ENCODE results near the gene PIP4K2A. TPM values are rescaled to one million over a fixed set of nuclear protein-coding genes. Genes with fewer than 3 reads are reported as not detected.

The PIP4K2A gene
- total and polyA plus RNA-seq, 2 of the 8 experiments (the other 6 are each of a cell fraction or from before 2014, with no cell fraction given), result 19.0 to 60.9 TPM

DNA sequence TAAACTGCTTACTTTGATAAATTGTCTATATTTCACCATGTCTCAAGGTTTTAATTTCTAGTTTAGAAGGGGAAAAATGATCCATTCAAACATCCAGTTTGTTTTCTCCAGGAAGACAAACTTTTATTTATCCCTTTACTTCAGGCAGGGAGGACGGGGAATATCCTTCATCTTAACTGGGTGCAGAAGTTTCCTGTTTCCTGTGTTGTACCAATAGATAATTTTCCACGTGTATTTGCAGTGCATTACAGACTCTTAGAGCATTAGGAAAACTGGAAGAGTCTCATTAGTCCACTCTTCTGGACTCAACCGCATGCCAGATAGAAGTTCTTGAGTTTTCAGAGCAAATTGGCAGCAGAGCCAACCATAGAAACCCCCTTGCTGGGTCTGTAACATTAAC is 39.4 kb upstream of the PIP4K2A start:
- Histone ChIP-seq H3K4ac (replicated peaks; ENCODE audit: insufficient read length, low read depth, low read length) (no peak overlapping the region), H3K4me2 (ENCODE audit: insufficient read depth in 1 of 2, low read depth in 2 of 2, low read length in 2 of 2) (no peak overlapping the region), H4K91ac (replicated peaks; ENCODE audit: insufficient read length, low read length) (no peak overlapping the region), H2AFZ (ENCODE audit: low read length) (0 out of 2 replicates have a peak overlapping the region, but pooled peaks have one; percentile 1), H3K23ac (ENCODE audit: insufficient read length) (no peak overlapping the region), H4K5ac (ENCODE audit: insufficient read length, low read depth, low read length) (no peak overlapping the region), H4K20me1 (replicated peaks in 1 of 2; ENCODE audit: control insufficient read depth in 1 of 2, insufficient read depth in 2 of 2, low read length in 2 of 2) (no peaks in the 10 kb centered on the region), H3K9me3 (ENCODE audit: insufficient read depth in 2 of 2, low read depth in 1 of 2, low read length in 1 of 2) (no peaks in the 10 kb centered on the region), H2BK12ac (ENCODE audit: low read depth, low read length) (no peak overlapping the region), H3K56ac (replicated peaks; ENCODE audit: insufficient read length, low read depth, low read length) (no peak overlapping the region), H3K9ac (replicated peaks in 1 of 4; ENCODE audit: extremely low read depth in 1 of 4, low read depth in 3 of 4, low read length in 3 of 4) (no peak overlapping the region), H2BK15ac (ENCODE audit: low read length) (no peak overlapping the region), H3K27me3 (replicated peaks in 1 of 4; ENCODE audit: control insufficient read depth in 3 of 4, extremely low read depth in 1 of 4, insufficient read depth in 3 of 4, low read length in 3 of 4) (no peaks in the 10 kb centered on the region), H2BK5ac (ENCODE audit: low read depth, low read length) (no peak overlapping the region), H3K79me1 (ENCODE audit: low read depth, low read length) (no peaks in the 10 kb centered on the region), H2BK120ac (replicated peaks; ENCODE audit: low read depth, low read length) (no peak overlapping the region), H2BK20ac (ENCODE audit: low read length) (no peak overlapping the region), H3K4me1 (replicated peaks in 1 of 4; ENCODE audit: control insufficient read depth in 3 of 4, insufficient read depth in 4 of 4, low read length in 3 of 4) (no peaks in the 10 kb centered on the region), H3K79me2 (ENCODE audit: control insufficient read depth in 1 of 2, insufficient read depth in 2 of 2, low read length in 2 of 2) (no peaks in the 10 kb centered on the region), H3K4me3 (ENCODE audit: extremely low read depth in 1 of 4, insufficient read depth in 2 of 4, low read depth in 3 of 4, low read length in 4 of 4) (no peak overlapping the region), H3K23me2 (ENCODE audit: low read depth, low read length) (no peaks in the 10 kb centered on the region), H3K36me3 (ENCODE audit: control insufficient read depth in 2 of 4, insufficient read depth in 4 of 4, low read length in 3 of 4) (no peaks in the 10 kb centered on the region), H4K8ac (ENCODE audit: extremely low read depth, insufficient read depth, low read length) (no peak overlapping the region), H2AK5ac (ENCODE audit: low read depth, low read length) (no peak overlapping the region), H3K27ac (ENCODE audit: low read depth, low read length) (no peak overlapping the region), H3K18ac (ENCODE audit: extremely low read depth, low read length) (no peak overlapping the region), H3K14ac (ENCODE audit: insufficient read length) (no peak overlapping the region)
- TF ChIP-seq SP4 (IDR thresholded peaks at IDR 0.05; ENCODE audit: low read length) (no peak), RBBP5 (IDR thresholded peaks at IDR 0.05; ENCODE audit: borderline replicate concordance, low read depth, low read length) (no peak), SAP30 (IDR thresholded peaks at IDR 0.05; ENCODE audit: insufficient read depth, insufficient replicate concordance, low read length) (no peak), SIX5 (IDR thresholded peaks at IDR 0.05; ENCODE audit: low read depth, low read length) (no peak), RXRA (IDR thresholded peaks at IDR 0.05; ENCODE audit: insufficient read depth, low read depth, low read length) (no peak), TAF7 (optimal IDR thresholded peaks at IDR 0.05; ENCODE audit: borderline replicate concordance, low read depth, low read length) (no peak), RNF2 (IDR thresholded peaks at IDR 0.05; ENCODE audit: borderline replicate concordance, low read depth, low read length, missing control alignments, poor library complexity, severe bottlenecking) (no peak), SUZ12 (IDR thresholded peaks at IDR 0.05; ENCODE audit: low read length) (no peak), GTF2F1 (IDR thresholded peaks at IDR 0.05; ENCODE audit: borderline replicate concordance, low read depth, low read length) (no peak)
- TF ChIP-seq, protein P1, sequence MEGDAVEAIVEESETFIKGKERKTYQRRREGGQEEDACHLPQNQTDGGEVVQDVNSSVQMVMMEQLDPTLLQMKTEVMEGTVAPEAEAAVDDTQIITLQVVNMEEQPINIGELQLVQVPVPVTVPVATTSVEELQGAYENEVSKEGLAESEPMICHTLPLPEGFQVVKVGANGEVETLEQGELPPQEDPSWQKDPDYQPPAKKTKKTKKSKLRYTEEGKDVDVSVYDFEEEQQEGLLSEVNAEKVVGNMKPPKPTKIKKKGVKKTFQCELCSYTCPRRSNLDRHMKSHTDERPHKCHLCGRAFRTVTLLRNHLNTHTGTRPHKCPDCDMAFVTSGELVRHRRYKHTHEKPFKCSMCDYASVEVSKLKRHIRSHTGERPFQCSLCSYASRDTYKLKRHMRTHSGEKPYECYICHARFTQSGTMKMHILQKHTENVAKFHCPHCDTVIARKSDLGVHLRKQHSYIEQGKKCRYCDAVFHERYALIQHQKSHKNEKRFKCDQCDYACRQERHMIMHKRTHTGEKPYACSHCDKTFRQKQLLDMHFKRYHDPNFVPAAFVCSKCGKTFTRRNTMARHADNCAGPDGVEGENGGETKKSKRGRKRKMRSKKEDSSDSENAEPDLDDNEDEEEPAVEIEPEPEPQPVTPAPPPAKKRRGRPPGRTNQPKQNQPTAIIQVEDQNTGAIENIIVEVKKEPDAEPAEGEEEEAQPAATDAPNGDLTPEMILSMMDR (IDR thresholded peaks at IDR 0.05; ENCODE audit: control extremely low read depth in 1 of 3, insufficient read depth in 1 of 3, low read depth in 1 of 3, low read length in 3 of 3), result no peak
- 85% methylated on average over 3 of the region's 3 CpGs; no CpG with 5 or more reads in 1 of the 2 experiments for WGBS, 2 experiments (ENCODE audit: extremely low coverage in 1 of 2, insufficient coverage in 1 of 2, insufficient read length in 1 of 2, insufficient replicate concordance in 2 of 2, low coverage in 1 of 2, low lambda C conversion rate in 2 of 2, missing lambda C conversion rate in 1 of 2)
- POLR2A ChIA-PET (ENCODE audit: partially characterized antibody), result no interaction called here
- DNase-seq (ENCODE audit: low read depth in 1 of 2, low spot score in 2 of 2) (no peak), FAIRE-seq (no peak)
- CTCF ChIA-PET (ENCODE audit: partially characterized antibody), result no interaction called here

Data from H1 (cell line).